A549 (cell line): ENCODE results near the gene MYDGF. TPM values are rescaled to one million over a fixed set of nuclear protein-coding genes. Genes with fewer than 3 reads are reported as not detected.

ENCODE experiments used
- ATAC-seq, 2 experiments: fragments of 200-7000 bp in 1 of 2; fragments of >200 bp in 1 of 2; cut with Nextera tagmentation in 1 of 2; cut with Tn5 transposase in 1 of 2; 3 replicates each; pipeline versions ENCODE4 v1.8.0 to v1.9.1; 2018 to 2020; ENCODE audit warnings: mild to moderate bottlenecking in 1 of 2, moderate library complexity in 1 of 2
- CTCF ChIA-PET: fragments of 300-600 bp; sonication (Branson Sonifier 250); formaldehyde crosslinking; extraction: SDS; loops from one replicate; lab custom pipeline; 2021; ENCODE audit warnings: antibody characterized with exemption, inconsistent platforms; lab: Yijun Ruan, JAX
- POLR2A ChIA-PET: fragments of 350-600 bp; formaldehyde crosslinking; extraction: SDS; loops from one replicate; lab custom pipeline; 2021; ENCODE audit warnings: antibody characterized with exemption, inconsistent platforms; lab: Yijun Ruan, JAX
- DNase-seq, 2 experiments: peaks; one replicate each; pipeline versions ENCODE4 v3.0.0 to v3.0.0-alpha.2; 2011 to 2016; ENCODE audit warnings: low read depth in 1 of 2, low spot score in 1 of 2
- FAIRE-seq: peaks from 2 replicates; lab custom pipeline; 2011; peaks lifted over from hg19 to GRCh38; lab: Jason Lieb, UNC
- H3K27ac ChIP-seq, 2 experiments: fragments of >200 bp; sonication (Bioruptor Twin); formaldehyde crosslinking; 3 replicates each; pipeline ENCODE4 v1.5.1; 2016 to 2017
- H3K4me1 ChIP-seq: fragments of >200 bp; sonication (Bioruptor Twin); formaldehyde crosslinking; 3 replicates; pipeline ENCODE4 v1.6.1; 2016
- H3K4me2 ChIP-seq: fragments of >200 bp; sonication (Bioruptor Twin); formaldehyde crosslinking; 3 replicates; pipeline ENCODE4 v1.6.1; 2016
- H3K4me3 ChIP-seq: fragments of >200 bp; sonication (Bioruptor Twin); formaldehyde crosslinking; 3 replicates; pipeline ENCODE4 v1.5.1; 2016
- H3K9me3 ChIP-seq: fragments of >200 bp; sonication (Bioruptor Twin); formaldehyde crosslinking; 3 replicates; pipeline ENCODE4 v1.6.1; 2016
- CHD4 ChIP-seq: fragments of 200-600 bp; sonication (generic); IDR thresholded peaks from 2 replicates; pipeline ENCODE4 v1.6.1; 2016; ENCODE audit warnings: antibody characterized with exemption, mild to moderate bottlenecking, borderline replicate concordance
- EHMT2 ChIP-seq: fragments of 200-600 bp; sonication (generic); IDR thresholded peaks from 2 replicates; pipeline ENCODE4 v1.6.1; 2016; ENCODE audit warnings: antibody characterized with exemption, low read depth, mild to moderate bottlenecking, moderate library complexity
- EP300 ChIP-seq, 2 experiments: fragments of >200 bp; sonication (Bioruptor Twin); formaldehyde crosslinking; IDR thresholded peaks; 2 replicates in 1 of 2; 3 replicates in 1 of 2; pipeline ENCODE4 v1.6.1; 2016 to 2017
- FOSL2 ChIP-seq, 2 experiments: fragments of 450-650 bp in 1 of 2; fragments of >200 bp in 1 of 2; sonication (Bioruptor Twin) in 1 of 2; formaldehyde crosslinking; IDR thresholded peaks; 2 replicates each; pipeline versions ENCODE4 v1.5.0 to v1.6.1; 2016 to 2020; ENCODE audit warnings: mild to moderate bottlenecking in 1 of 2, moderate library complexity in 1 of 2
- GATA3 ChIP-seq: IDR thresholded peaks from 2 replicates; pipeline ENCODE4 v1.6.1; 2012; ENCODE audit warnings: borderline replicate concordance
- HES2 ChIP-seq: fragments of >200 bp; sonication (Bioruptor Twin); formaldehyde crosslinking; IDR thresholded peaks from 2 replicates; pipeline ENCODE4 v1.6.1; 2016
- HEYL ChIP-seq: fragments of 250-450 bp; sonication (Bioruptor Pico); IDR thresholded peaks from 2 replicates; pipeline ENCODE4 v1.8.0; 2021; ENCODE audit warnings: mild to moderate bottlenecking, moderate library complexity
- HOXB13 ChIP-seq: fragments of 250-450 bp; sonication (Bioruptor Pico); IDR thresholded peaks from 2 replicates; pipeline ENCODE4 v1.5.0; 2020; ENCODE audit warnings: low read depth, mild to moderate bottlenecking, moderate library complexity
- HOXB5 ChIP-seq: fragments of 250-450 bp; sonication (Bioruptor Pico); IDR thresholded peaks from 2 replicates; pipeline ENCODE4 v1.5.0; 2020; ENCODE audit warnings: mild to moderate bottlenecking, moderate library complexity
- JUNB ChIP-seq: fragments of >200 bp; sonication (Bioruptor Twin); formaldehyde crosslinking; IDR thresholded peaks from 2 replicates; pipeline ENCODE4 v1.6.1; 2016
- MAZ ChIP-seq: fragments of 150-350 bp; IDR thresholded peaks from 2 replicates; pipeline ENCODE4 v1.6.1; 2014; ENCODE audit warnings: antibody characterized with exemption, low read depth, low read length, borderline replicate concordance
- NFE2L2 ChIP-seq: fragments of 150-350 bp; conservative IDR thresholded peaks from 2 replicates; pipeline ENCODE4 v1.6.1; 2014; ENCODE audit warnings: low read length
- NR3C1 ChIP-seq: fragments of >200 bp; sonication (Bioruptor Twin); formaldehyde crosslinking; IDR thresholded peaks from 3 replicates; pipeline ENCODE4 v1.6.1; 2017
- POLR2AphosphoS2 ChIP-seq: conservative IDR thresholded peaks from 2 replicates; pipeline ENCODE4 v1.6.1; 2012; ENCODE audit warnings: low read length, improper control_type of control experiment, inconsistent platforms
- TFCP2L1 ChIP-seq: fragments of 250-450 bp; sonication (Bioruptor Pico); IDR thresholded peaks from 2 replicates; pipeline ENCODE4 v1.5.0; 2021; ENCODE audit warnings: mild to moderate bottlenecking
- USF2 ChIP-seq: fragments of 450-650 bp; IDR thresholded peaks from 2 replicates; pipeline ENCODE4 v1.6.1; 2014; ENCODE audit warnings: antibody characterized with exemption
- ZFP36 ChIP-seq: fragments of 450-650 bp; IDR thresholded peaks from 2 replicates; pipeline ENCODE4 v1.6.1; 2014; ENCODE audit warnings: borderline replicate concordance; ENCODE audit not compliant: partially characterized antibody
- ZSCAN20 ChIP-seq: fragments of 250-450 bp; sonication (Bioruptor Pico); IDR thresholded peaks from 2 replicates; pipeline ENCODE4 v1.8.0; 2022; ENCODE audit warnings: mild to moderate bottlenecking, moderate library complexity
- WGBS: methylation state at CpG from one replicate; pipeline ENCODE4 v1.1.6; 2017; ENCODE audit errors: missing lambda C conversion rate; 5-methylcytosine and 5-hydroxymethylcytosine counted together
- polyA plus RNA-seq, 4 experiments: library from polyadenylated mRNA; depleted of rRNA in 3 of 4; stranded (reverse); fragments of >200 nt; fragmentation: RNase III in 1 of 4; extraction: RNeasy Plus Mini Kit Qiagen cat#74134 plus additional on column Dnase treatment in 1 of 4; gene quantifications; 2 replicates in 3 of 4; 3 replicates in 1 of 4; pipeline ENCODE4 v1.2.3, GENCODE V29; 2011 to 2017
- TF ChIP-seq, protein P1 (sequence below): IDR thresholded peaks from 2 replicates; pipeline ENCODE4 v1.6.1; 2012
- TF ChIP-seq, protein P2 (sequence below): fragments of 200-600 bp; sonication (generic); IDR thresholded peaks from 2 replicates; pipeline ENCODE4 v1.6.1; 2016; ENCODE audit warnings: antibody characterized with exemption, mild to moderate bottlenecking, moderate library complexity

The MYDGF gene
- polyA plus RNA-seq, 2 of the 4 experiments (the other 2 are of a cell fraction): 62.1 to 107 TPM

DNA sequence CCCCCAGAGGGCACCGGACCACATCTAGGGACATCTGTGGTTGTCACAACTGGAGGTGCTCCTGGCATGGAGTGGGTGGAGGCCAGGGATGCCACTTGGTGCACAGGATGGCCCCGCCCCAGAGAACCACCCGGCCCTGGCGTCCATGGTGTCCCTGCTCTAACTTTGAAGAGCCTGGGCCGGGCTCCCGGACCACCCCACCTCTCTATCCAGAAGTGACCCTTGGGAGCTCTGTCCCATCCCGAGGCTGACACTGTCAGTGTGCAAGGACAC lies 22.9 kb upstream of the MYDGF start:
- TF ChIP-seq, protein P1, sequence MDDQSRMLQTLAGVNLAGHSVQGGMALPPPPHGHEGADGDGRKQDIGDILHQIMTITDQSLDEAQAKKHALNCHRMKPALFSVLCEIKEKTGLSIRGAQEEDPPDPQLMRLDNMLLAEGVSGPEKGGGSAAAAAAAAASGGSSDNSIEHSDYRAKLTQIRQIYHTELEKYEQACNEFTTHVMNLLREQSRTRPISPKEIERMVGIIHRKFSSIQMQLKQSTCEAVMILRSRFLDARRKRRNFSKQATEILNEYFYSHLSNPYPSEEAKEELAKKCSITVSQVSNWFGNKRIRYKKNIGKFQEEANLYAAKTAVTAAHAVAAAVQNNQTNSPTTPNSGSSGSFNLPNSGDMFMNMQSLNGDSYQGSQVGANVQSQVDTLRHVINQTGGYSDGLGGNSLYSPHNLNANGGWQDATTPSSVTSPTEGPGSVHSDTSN: no peak
- TF ChIP-seq FOSL2 (IDR thresholded peaks at IDR 0.05) (no peak), FOSL2 (CRISPR knock-in tag; IDR thresholded peaks at IDR 0.05) (no peak), MAZ (no peak), HEYL (CRISPR knock-in tag) (no peak), NFE2L2 (no peak), ZSCAN20 (CRISPR knock-in tag) (no peak), EP300 (IDR thresholded peaks at IDR 0.05) (no peak), POLR2AphosphoS2 (no peak), GATA3 (no peak), NR3C1 (no peak), HOXB13 (no peak), USF2 (no peak), HES2 (no peak), ZFP36 (no peak), JUNB (no peak), EHMT2 (no peak)
- TF ChIP-seq, protein P2, sequence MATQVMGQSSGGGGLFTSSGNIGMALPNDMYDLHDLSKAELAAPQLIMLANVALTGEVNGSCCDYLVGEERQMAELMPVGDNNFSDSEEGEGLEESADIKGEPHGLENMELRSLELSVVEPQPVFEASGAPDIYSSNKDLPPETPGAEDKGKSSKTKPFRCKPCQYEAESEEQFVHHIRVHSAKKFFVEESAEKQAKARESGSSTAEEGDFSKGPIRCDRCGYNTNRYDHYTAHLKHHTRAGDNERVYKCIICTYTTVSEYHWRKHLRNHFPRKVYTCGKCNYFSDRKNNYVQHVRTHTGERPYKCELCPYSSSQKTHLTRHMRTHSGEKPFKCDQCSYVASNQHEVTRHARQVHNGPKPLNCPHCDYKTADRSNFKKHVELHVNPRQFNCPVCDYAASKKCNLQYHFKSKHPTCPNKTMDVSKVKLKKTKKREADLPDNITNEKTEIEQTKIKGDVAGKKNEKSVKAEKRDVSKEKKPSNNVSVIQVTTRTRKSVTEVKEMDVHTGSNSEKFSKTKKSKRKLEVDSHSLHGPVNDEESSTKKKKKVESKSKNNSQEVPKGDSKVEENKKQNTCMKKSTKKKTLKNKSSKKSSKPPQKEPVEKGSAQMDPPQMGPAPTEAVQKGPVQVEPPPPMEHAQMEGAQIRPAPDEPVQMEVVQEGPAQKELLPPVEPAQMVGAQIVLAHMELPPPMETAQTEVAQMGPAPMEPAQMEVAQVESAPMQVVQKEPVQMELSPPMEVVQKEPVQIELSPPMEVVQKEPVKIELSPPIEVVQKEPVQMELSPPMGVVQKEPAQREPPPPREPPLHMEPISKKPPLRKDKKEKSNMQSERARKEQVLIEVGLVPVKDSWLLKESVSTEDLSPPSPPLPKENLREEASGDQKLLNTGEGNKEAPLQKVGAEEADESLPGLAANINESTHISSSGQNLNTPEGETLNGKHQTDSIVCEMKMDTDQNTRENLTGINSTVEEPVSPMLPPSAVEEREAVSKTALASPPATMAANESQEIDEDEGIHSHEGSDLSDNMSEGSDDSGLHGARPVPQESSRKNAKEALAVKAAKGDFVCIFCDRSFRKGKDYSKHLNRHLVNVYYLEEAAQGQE: no peak
- FAIRE-seq: no peak
- peaks cover 33% of the 10 kb centered on the region for H3K4me1 ChIP-seq
- CTCF ChIA-PET: interaction anchor here (0.7 to 1.7 kb wide), 5 partner anchors 12 to 61 kb away, joined by 3 to 5 read pairs (median 3); no protein-coding TSS in a partner anchor
- no peak for ATAC-seq
- no peaks in the 10 kb centered on the region for H3K9me3 ChIP-seq
- POLR2A ChIA-PET: no interaction called here
- H3K4me3 ChIP-seq: no peak overlapping the region
- peak overlapping the region in 1 of 2 experiments; percentile 85; a peak in 3 of 6 replicates for H3K27ac ChIP-seq
- 100% methylated on average over 1 of the region's 7 CpGs for WGBS
- H3K4me2 ChIP-seq: no peak overlapping the region
- no peak for DNase-seq

DNA sequence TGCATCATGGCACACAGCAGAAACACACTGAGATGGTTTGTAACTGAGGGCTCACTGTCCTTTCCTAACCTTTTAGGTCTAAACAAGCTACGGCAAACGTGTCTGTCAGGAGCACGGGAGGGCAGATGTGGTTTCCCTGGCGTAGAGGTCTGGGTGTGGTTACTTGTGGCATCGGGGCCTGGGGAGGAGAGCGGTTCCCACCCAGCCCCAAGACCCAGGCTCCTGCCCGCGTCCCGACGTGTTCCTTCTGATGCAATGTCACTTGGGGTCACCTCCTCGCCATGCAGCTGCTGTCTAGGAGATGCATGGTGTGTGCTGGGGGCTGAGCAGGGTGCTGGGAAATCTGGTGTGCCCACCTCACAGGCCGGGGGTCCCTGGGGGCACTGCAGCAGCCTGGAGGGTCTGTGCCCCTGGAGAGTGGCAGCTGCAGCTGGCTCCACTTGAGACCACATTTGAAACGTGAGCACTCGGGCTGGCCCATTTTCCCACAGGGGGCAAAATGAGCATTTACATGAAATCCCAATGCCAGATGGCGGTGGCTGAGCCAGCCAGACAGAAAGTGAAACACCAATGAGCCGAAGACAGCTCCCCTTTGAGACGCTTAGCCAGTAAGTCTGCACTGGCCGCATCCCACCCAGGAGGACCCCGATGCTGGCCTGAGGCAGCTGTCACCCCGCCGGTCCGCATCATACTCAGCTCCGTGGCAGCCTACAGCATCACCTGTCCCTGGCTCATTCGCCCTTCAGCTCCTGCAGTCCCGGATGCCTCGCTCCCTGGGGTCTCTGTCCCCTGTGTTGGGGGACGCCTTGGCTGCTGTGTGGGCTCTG lies 22.3 kb upstream of the MYDGF start:
- FAIRE-seq: no peak
- TF ChIP-seq EHMT2 (no peak), HOXB5 (CRISPR knock-in tag) (no peak), TFCP2L1 (CRISPR knock-in tag) (no peak), CHD4 (no peak), NR3C1 (no peak)
- TF ChIP-seq, protein P1: no peak
- TF ChIP-seq, all 56 proteins: peak for 0
- Histone ChIP-seq H3K4me3 (no peak overlapping the region), H3K4me2 (no peak overlapping the region), H3K4me1 (peaks cover 33% of the 10 kb centered on the region), H3K27ac (peak overlapping the region in 1 of 2 experiments; percentile 85; a peak in 1 of 6 replicates), H3K9me3 (no peaks in the 10 kb centered on the region)
- POLR2A ChIA-PET: no interaction called here
- CTCF ChIA-PET: interaction anchor here (0.7 to 1.7 kb wide), 5 partner anchors 12 to 60 kb away, joined by 3 to 5 read pairs (median 3); no protein-coding TSS in a partner anchor
- DNase-seq (no peak), ATAC-seq (no peak)
- WGBS: 88% methylated on average over 24 of the region's 27 CpGs
